Measurements from ENCODE around the gene RFX2. TPM values are rescaled to one million over a fixed set of nuclear protein-coding genes. Genes with fewer than 3 reads are reported as not detected.
"Not testable (repeated sequence)": the region's sequence is repeated elsewhere in the genome, so short reads cannot be mapped to it uniquely, and the experiment has no call there.

RFX2 gene
- total and polyA plus RNA-seq, 2 experiments from 2014 or later: 2.3 to 4.9 TPM

DNA sequence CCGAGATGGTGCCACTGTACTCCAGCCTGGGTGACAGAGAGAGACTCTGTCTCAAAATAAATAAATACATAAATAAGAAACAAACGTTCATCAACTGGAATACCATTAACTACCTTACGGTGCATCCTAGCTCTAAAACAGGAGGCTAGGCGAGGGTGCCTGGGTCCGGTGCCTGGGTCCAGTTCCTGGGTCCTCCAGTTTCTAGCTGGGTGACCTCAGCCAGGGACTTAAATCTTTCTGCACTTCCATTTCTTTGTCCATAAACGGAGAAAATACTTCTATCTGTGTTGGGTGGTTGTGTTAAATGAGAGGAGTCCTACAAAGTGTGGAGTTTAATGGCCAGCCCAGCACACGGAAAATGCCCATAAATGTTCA is 34.0 kb downstream of the RFX2 start:
- H3K36me3 ChIP-seq (replicated peaks; ENCODE audit: insufficient read depth, low read depth): no peaks in the 10 kb centered on the region
- no peaks in the 10 kb centered on the region for H3K27me3 ChIP-seq
- H3K4me1 ChIP-seq (ENCODE audit: insufficient read depth): no peaks in the 10 kb centered on the region
- no peaks in the 10 kb centered on the region for H4K20me1 ChIP-seq (ENCODE audit: insufficient read depth, poor library complexity, severe bottlenecking)
- no peak for DNase-seq (ENCODE audit: low spot score)
- no peaks in the 10 kb centered on the region for H3K9me2 ChIP-seq (replicated peaks; ENCODE audit: insufficient read depth)
- no peaks in the 10 kb centered on the region for H3K9me3 ChIP-seq (ENCODE audit: low read depth)
- TF ChIP-seq EZH2 (IDR thresholded peaks at IDR 0.05; ENCODE audit: borderline replicate concordance): no peak
- TF ChIP-seq EZH2phosphoT487 (IDR thresholded peaks at IDR 0.05; ENCODE audit: low read depth, severe bottlenecking, unreplicated experiment): no peak
- TF ChIP-seq CTCF (IDR thresholded peaks at IDR 0.05; ENCODE audit: poor library complexity): no peak
- H3K4me3 ChIP-seq: no peak overlapping the region
- no peak overlapping the region for H3K4me2 ChIP-seq
- no peak overlapping the region for H3K27ac ChIP-seq
- 94% methylated on average over 7 of the region's 7 CpGs for WGBS (ENCODE audit: low lambda C conversion rate, missing lambda C conversion rate)
- no peaks in the 10 kb centered on the region for H3K79me2 ChIP-seq
- H2AFZ ChIP-seq: no peak overlapping the region

DNA sequence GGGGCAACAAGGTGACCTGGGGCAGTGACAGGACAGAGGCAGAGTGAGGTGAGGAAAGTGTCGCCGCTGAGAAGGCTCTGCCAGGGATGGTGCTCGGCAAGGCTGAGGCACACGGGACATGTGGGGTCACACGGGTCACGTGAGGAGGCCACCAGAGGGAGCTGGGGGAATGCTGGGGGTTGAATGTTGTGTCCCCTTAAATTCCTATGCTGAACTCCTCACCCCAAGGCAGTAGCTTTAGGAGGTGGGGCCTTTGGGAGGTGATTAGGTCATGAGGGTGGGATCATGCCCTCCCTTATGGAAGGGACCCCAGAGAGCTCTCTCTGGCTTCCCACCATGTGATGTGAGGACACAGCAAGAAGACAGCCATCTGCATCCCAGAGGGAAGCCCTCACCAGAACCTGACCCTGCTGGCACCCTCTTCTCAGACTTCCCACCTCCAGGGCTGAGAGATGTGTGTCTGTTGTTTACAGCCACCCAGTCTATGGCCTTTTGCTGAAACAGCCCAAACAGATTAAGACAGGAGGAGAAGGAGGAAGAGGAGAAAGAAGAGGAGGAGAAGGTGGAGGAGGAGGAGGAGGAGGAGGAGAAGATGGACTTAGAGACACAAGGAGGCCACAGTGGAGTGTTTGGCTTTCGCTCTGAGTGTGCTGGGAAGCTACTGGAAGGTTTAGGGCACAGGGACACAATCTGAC is 35.4 kb downstream of the RFX2 start:
- H3K9me3 ChIP-seq (ENCODE audit: low read depth): no peaks in the 10 kb centered on the region

GRCh38 chr19:6073858-6074708 is 36.2 kb downstream of the RFX2 start:
- H3K4me2 ChIP-seq: no peak overlapping the region
- no peaks in the 10 kb centered on the region for H3K9me2 ChIP-seq (replicated peaks; ENCODE audit: insufficient read depth)
- H3K36me3 ChIP-seq (replicated peaks; ENCODE audit: insufficient read depth, low read depth): no peaks in the 10 kb centered on the region
- no peaks in the 10 kb centered on the region for H3K9me3 ChIP-seq (ENCODE audit: low read depth)
- DNase-seq (ENCODE audit: low spot score): no peak
- no peaks in the 10 kb centered on the region for H3K4me1 ChIP-seq (ENCODE audit: insufficient read depth)
- no peak overlapping the region for H3K4me3 ChIP-seq
- no peak overlapping the region for H3K27ac ChIP-seq
- no peaks in the 10 kb centered on the region for H4K20me1 ChIP-seq (ENCODE audit: insufficient read depth, poor library complexity, severe bottlenecking)
- TF ChIP-seq EZH2phosphoT487 (IDR thresholded peaks at IDR 0.05; ENCODE audit: low read depth, severe bottlenecking, unreplicated experiment) (no peak), EZH2 (IDR thresholded peaks at IDR 0.05; ENCODE audit: borderline replicate concordance) (no peak), CTCF (IDR thresholded peaks at IDR 0.05; ENCODE audit: poor library complexity) (no peak)
- no peaks in the 10 kb centered on the region for H3K27me3 ChIP-seq
- H3K79me2 ChIP-seq: no peaks in the 10 kb centered on the region
- WGBS (ENCODE audit: low lambda C conversion rate, missing lambda C conversion rate): 84% methylated on average over 17 of the region's 17 CpGs
- no peak overlapping the region for H2AFZ ChIP-seq

More for the DNA sequence above, 35.4 kb downstream of the RFX2 start:
- 88% methylated on average over 7 of the region's 7 CpGs for WGBS (ENCODE audit: low lambda C conversion rate, missing lambda C conversion rate)
- DNase-seq (ENCODE audit: low spot score): no peak
- Histone ChIP-seq H3K27ac (no peak overlapping the region), H3K4me3 (no peak overlapping the region), H3K36me3 (replicated peaks; ENCODE audit: insufficient read depth, low read depth) (no peaks in the 10 kb centered on the region), H3K27me3 (no peaks in the 10 kb centered on the region), H2AFZ (no peak overlapping the region), H4K20me1 (ENCODE audit: insufficient read depth, poor library complexity, severe bottlenecking) (no peaks in the 10 kb centered on the region), H3K9me2 (replicated peaks; ENCODE audit: insufficient read depth) (no peaks in the 10 kb centered on the region), H3K79me2 (no peaks in the 10 kb centered on the region), H3K4me1 (ENCODE audit: insufficient read depth) (no peaks in the 10 kb centered on the region), H3K4me2 (no peak overlapping the region)
- no peak for TF ChIP-seq CTCF (IDR thresholded peaks at IDR 0.05; ENCODE audit: poor library complexity)
- TF ChIP-seq EZH2phosphoT487 (IDR thresholded peaks at IDR 0.05; ENCODE audit: low read depth, severe bottlenecking, unreplicated experiment): no peak
- no peak for TF ChIP-seq EZH2 (IDR thresholded peaks at IDR 0.05; ENCODE audit: borderline replicate concordance)

DNA sequence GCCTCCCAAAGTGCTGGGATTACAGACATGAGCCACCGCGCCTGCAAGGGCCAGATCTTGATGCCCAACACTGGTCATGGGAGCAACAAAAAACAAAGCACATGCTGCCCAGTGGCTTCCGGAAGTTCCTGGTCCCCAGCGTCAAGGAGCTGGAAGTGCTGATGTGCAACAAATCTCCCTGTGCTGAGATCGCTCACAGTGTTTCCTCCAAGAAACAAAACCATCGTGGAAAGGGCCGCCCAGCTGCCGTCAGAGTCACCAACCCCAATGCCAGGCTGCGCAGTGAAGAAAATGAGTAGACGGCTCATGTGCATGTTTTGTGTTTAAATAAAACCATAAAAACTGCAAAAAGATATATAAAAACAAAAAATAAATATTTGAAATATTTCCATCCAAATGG is 37.1 kb downstream of the RFX2 start:
- WGBS (ENCODE audit: low lambda C conversion rate, missing lambda C conversion rate): 93% methylated on average over 10 of the region's 10 CpGs
- H3K4me2 ChIP-seq; H3K9me3 ChIP-seq (ENCODE audit: low read depth); DNase-seq (ENCODE audit: low spot score); H3K36me3 ChIP-seq (replicated peaks; ENCODE audit: insufficient read depth, low read depth); H4K20me1 ChIP-seq (ENCODE audit: insufficient read depth, poor library complexity, severe bottlenecking); H3K27me3 ChIP-seq; H3K79me2 ChIP-seq; H3K4me3 ChIP-seq; H2AFZ ChIP-seq; H3K4me1 ChIP-seq (ENCODE audit: insufficient read depth); H3K27ac ChIP-seq; H3K9me2 ChIP-seq (replicated peaks; ENCODE audit: insufficient read depth): not testable (repeated sequence)
